NCI-H1694 (cell line): ENCODE measurements around the gene GNB3.
A peak's percentile ranks its signal among the peaks of the same experiment; 100 is the strongest.
"Not testable (repeated sequence)": the region's sequence is repeated elsewhere in the genome, so short reads cannot be mapped to it uniquely, and the experiment has no call there.

Experiments used
- DNase-seq: peaks from one replicate; lab custom pipeline; 2025; lab: John Stamatoyannopoulos, UW

Gene GNB3

GRCh38 chr12:6883683-6884082, 43.0 kb downstream of the GNB3 start:
- no peak for DNase-seq

- no peak for DNase-seq
These were observed 43.8 kb downstream of the GNB3 start for GRCh38 chr12:6884539-6884938.

GRCh38 chr12:6886206-6886999, 45.7 kb downstream of the GNB3 start:
- not testable (repeated sequence) for DNase-seq

- DNase-seq, result no peak
These were observed 46.7 kb downstream of the GNB3 start for GRCh38 chr12:6887460-6887859.

- DNase-seq, result no peak
These were observed 47.6 kb downstream of the GNB3 start for GRCh38 chr12:6888360-6888759.

- DNase-seq, result not testable (repeated sequence)
These were observed 48.1 kb downstream of the GNB3 start for GRCh38 chr12:6888794-6889193.

- not testable (repeated sequence) for DNase-seq
These were observed 49.2 kb downstream of the GNB3 start for GRCh38 chr12:6889775-6890573.

- DNase-seq, result peak; percentile 97
These were observed 50.3 kb downstream of the GNB3 start for GRCh38 chr12:6890789-6891645.

GRCh38 chr12:6891646-6892001, 50.9 kb downstream of the GNB3 start:
- DNase-seq, result no peak

- not testable (repeated sequence) for DNase-seq
These were observed 52.0 kb downstream of the GNB3 start for GRCh38 chr12:6892683-6893082.

GRCh38 chr12:6894321-6894720, 53.6 kb downstream of the GNB3 start:
- DNase-seq, result no peak
